ENCODE results near the gene ARHGEF10L.

Gene ARHGEF10L

DNA sequence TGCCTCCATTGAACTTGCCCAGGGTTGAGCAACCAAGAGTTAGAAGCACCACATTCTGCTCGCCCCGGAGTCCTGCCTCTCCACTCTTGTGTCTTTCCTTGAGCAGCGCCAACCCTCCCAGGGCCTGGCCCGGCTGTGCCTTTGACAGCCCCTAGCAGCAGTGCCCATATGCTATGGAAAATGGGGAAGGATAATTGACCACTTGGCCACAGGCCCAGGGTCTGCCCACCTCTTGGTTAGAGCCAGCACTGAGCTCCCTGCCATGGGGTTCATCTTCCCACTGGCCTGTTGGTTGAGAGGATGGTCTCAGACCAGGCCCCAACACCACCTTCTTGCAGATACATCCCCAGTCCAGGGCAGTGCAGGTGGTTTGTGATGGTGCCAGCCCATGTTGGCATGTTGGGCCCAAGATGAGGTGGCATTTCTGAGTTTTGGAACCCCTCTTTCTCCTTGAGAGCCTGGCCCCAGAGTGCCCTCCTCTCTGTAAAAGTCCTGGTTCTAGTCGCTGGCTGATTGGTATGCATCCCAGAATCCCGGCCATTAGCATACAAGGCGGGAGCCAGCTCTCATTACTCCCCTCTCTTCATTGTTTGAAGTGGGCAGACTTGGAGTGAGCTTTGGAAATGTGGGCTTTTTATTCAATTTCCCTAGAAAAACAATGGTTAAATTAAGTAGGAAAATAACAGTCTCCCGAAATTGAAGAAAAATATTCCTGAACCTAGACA lies 7.6 kb downstream of the ARHGEF10L start:
- TF ChIP-seq, protein P1, sequence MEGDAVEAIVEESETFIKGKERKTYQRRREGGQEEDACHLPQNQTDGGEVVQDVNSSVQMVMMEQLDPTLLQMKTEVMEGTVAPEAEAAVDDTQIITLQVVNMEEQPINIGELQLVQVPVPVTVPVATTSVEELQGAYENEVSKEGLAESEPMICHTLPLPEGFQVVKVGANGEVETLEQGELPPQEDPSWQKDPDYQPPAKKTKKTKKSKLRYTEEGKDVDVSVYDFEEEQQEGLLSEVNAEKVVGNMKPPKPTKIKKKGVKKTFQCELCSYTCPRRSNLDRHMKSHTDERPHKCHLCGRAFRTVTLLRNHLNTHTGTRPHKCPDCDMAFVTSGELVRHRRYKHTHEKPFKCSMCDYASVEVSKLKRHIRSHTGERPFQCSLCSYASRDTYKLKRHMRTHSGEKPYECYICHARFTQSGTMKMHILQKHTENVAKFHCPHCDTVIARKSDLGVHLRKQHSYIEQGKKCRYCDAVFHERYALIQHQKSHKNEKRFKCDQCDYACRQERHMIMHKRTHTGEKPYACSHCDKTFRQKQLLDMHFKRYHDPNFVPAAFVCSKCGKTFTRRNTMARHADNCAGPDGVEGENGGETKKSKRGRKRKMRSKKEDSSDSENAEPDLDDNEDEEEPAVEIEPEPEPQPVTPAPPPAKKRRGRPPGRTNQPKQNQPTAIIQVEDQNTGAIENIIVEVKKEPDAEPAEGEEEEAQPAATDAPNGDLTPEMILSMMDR (IDR thresholded peaks at IDR 0.05; ENCODE audit: insufficient read depth, low read length) = no peak
- no peak for TF ChIP-seq SPI1 (IDR thresholded peaks at IDR 0.05; ENCODE audit: borderline replicate concordance, low read depth)
- TF ChIP-seq POLR2AphosphoS5 (IDR thresholded peaks at IDR 0.05; ENCODE audit: low read depth) = no peak
- TF ChIP-seq, protein P2, sequence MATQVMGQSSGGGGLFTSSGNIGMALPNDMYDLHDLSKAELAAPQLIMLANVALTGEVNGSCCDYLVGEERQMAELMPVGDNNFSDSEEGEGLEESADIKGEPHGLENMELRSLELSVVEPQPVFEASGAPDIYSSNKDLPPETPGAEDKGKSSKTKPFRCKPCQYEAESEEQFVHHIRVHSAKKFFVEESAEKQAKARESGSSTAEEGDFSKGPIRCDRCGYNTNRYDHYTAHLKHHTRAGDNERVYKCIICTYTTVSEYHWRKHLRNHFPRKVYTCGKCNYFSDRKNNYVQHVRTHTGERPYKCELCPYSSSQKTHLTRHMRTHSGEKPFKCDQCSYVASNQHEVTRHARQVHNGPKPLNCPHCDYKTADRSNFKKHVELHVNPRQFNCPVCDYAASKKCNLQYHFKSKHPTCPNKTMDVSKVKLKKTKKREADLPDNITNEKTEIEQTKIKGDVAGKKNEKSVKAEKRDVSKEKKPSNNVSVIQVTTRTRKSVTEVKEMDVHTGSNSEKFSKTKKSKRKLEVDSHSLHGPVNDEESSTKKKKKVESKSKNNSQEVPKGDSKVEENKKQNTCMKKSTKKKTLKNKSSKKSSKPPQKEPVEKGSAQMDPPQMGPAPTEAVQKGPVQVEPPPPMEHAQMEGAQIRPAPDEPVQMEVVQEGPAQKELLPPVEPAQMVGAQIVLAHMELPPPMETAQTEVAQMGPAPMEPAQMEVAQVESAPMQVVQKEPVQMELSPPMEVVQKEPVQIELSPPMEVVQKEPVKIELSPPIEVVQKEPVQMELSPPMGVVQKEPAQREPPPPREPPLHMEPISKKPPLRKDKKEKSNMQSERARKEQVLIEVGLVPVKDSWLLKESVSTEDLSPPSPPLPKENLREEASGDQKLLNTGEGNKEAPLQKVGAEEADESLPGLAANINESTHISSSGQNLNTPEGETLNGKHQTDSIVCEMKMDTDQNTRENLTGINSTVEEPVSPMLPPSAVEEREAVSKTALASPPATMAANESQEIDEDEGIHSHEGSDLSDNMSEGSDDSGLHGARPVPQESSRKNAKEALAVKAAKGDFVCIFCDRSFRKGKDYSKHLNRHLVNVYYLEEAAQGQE (IDR thresholded peaks at IDR 0.05; ENCODE audit: insufficient replicate concordance, low read depth) = no peak
- TF ChIP-seq GABPA (IDR thresholded peaks at IDR 0.05; ENCODE audit: low read depth) = no peak
- no peak overlapping the region for H3K27ac ChIP-seq (replicated peaks)
- H3K27me3 ChIP-seq (ENCODE audit: insufficient read depth, poor library complexity, severe bottlenecking) = no peaks in the 10 kb centered on the region
- DNase-seq (ENCODE audit: low read depth in 1 of 2, low spot score in 1 of 2) = no peak
- H3K4me3 ChIP-seq (replicated peaks; ENCODE audit: insufficient read depth, low read length) = no peak overlapping the region

DNA sequence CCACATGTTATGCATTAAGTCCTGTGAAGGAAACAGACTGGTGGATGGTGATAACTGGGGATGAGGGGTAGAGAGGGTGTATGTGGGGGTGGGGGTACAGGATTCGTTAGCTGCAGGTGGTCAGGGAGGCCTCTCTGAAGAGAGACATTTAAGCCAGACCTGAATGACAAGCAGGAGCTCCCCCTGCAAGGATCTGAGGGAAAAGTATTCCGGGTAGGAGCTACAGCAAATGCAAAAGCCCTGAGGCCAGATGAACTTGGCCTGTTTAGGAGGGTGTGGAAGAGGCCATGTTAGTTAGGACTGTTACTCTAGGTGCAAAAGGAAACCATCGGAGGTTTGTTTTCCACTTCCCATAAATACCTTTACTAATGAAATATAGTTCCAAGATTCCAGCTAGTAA lies 9.9 kb downstream of the ARHGEF10L start:
- no peak for DNase-seq (ENCODE audit: low read depth in 1 of 2, low spot score in 1 of 2)
- Histone ChIP-seq H3K27ac (replicated peaks) (no peak overlapping the region), H3K27me3 (ENCODE audit: insufficient read depth, poor library complexity, severe bottlenecking) (no peaks in the 10 kb centered on the region), H3K4me3 (replicated peaks; ENCODE audit: insufficient read depth, low read length) (no peak overlapping the region)
- TF ChIP-seq GABPA (IDR thresholded peaks at IDR 0.05; ENCODE audit: low read depth) (no peak), SPI1 (IDR thresholded peaks at IDR 0.05; ENCODE audit: borderline replicate concordance, low read depth) (no peak), POLR2AphosphoS5 (IDR thresholded peaks at IDR 0.05; ENCODE audit: low read depth) (no peak)
- TF ChIP-seq, protein P2 (IDR thresholded peaks at IDR 0.05; ENCODE audit: insufficient replicate concordance, low read depth) = no peak
- TF ChIP-seq, protein P1 (IDR thresholded peaks at IDR 0.05; ENCODE audit: insufficient read depth, low read length) = no peak

DNA sequence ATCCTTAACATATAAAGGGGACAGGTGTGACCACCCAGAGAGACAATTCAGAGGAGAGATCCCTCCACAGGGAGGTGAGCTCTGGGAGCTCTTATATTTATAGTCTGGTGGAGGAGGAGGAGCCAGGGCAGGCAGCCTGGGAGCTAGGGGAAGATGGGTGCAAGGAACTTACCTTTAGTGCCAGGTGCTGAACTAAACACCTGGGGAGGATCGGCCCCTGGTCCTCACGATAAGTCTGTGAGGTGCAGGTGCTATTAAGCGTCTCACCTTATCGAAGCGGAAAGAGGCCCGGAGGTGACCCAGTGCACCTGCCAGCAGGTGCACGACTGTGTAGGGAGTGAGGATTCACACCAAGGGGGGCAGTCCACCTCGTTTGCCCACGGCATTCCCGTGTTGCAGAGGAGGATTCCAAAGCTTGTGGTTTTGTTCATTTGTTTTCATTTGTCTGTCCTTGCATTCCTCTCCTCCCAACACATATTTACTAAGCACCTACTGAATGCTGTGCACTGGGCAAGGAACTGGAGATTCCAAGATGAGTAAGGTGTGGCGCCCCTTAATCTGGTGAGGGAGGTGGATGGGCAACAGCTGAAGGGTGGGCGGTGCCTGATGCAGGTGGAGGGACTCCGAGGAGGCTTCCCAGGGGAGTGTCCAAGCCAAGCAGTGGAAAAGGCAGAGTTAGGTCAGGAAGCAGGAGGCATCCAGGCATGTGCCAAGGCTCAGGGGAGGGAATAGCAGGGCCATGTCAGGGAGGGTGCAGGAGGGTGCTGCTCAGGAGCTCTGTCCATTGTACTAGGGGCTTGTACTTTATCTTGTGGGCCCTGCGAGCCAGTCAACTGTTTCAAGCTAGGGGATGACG lies 11.5 kb downstream of the ARHGEF10L start:
- H3K4me3 ChIP-seq (replicated peaks; ENCODE audit: insufficient read depth, low read length) = no peak overlapping the region
- H3K27me3 ChIP-seq (ENCODE audit: insufficient read depth, poor library complexity, severe bottlenecking) = no peaks in the 10 kb centered on the region
- H3K27ac ChIP-seq (replicated peaks) = no peak overlapping the region
- no peak for DNase-seq (ENCODE audit: low read depth in 1 of 2, low spot score in 1 of 2)
- no peak for TF ChIP-seq POLR2AphosphoS5 (IDR thresholded peaks at IDR 0.05; ENCODE audit: low read depth)
- no peak for TF ChIP-seq GABPA (IDR thresholded peaks at IDR 0.05; ENCODE audit: low read depth)
- TF ChIP-seq SPI1 (IDR thresholded peaks at IDR 0.05; ENCODE audit: borderline replicate concordance, low read depth) = no peak
- TF ChIP-seq, protein P2 (IDR thresholded peaks at IDR 0.05; ENCODE audit: insufficient replicate concordance, low read depth) = no peak
- TF ChIP-seq, protein P1 (IDR thresholded peaks at IDR 0.05; ENCODE audit: insufficient read depth, low read length) = no peak
